SK-N-SH treated with all-trans-retinoic acid at 6 μM for 48 hours (cell line): ENCODE measurements around the gene SBK2.

ENCODE experiments used
- ARNTL ChIP-seq: fragments of 450-650 bp; formaldehyde crosslinking; IDR thresholded peaks from 2 replicates; pipeline ENCODE4 v1.5.0; 2020; ENCODE audit warnings: low read depth, mild to moderate bottlenecking, moderate library complexity, borderline replicate concordance
- CSRNP3 ChIP-seq: fragments of 250-450 bp; sonication (Bioruptor Pico); IDR thresholded peaks from 2 replicates; pipeline ENCODE4 v1.5.1; 2021; ENCODE audit warnings: mild to moderate bottlenecking, moderate library complexity
- GLIS3 ChIP-seq: fragments of 250-450 bp; sonication (Bioruptor Pico); IDR thresholded peaks from 2 replicates; pipeline ENCODE4 v1.5.0; 2020; ENCODE audit warnings: mild to moderate bottlenecking, moderate library complexity
- ISL1 ChIP-seq: fragments of 250-450 bp; sonication (Bioruptor Pico); IDR thresholded peaks from 2 replicates; pipeline ENCODE4 v2.1.2; 2022; ENCODE audit warnings: mild to moderate bottlenecking, moderate library complexity
- ZFP30 ChIP-seq: fragments of 450-650 bp; formaldehyde crosslinking; IDR thresholded peaks from 2 replicates; pipeline ENCODE4 v1.5.0; 2022; ENCODE audit warnings: mild to moderate bottlenecking, moderate library complexity
- ZNF70 ChIP-seq: fragments of 450-650 bp; formaldehyde crosslinking; IDR thresholded peaks from 2 replicates; pipeline ENCODE4 v1.5.0; 2020; ENCODE audit warnings: mild to moderate bottlenecking, moderate library complexity
- TF ChIP-seq, protein P1 (sequence below): fragments of 250-450 bp; sonication (Bioruptor Pico); IDR thresholded peaks from 2 replicates; pipeline ENCODE4 v1.5.1; 2020; ENCODE audit warnings: low read depth, mild to moderate bottlenecking, moderate library complexity

DNA sequence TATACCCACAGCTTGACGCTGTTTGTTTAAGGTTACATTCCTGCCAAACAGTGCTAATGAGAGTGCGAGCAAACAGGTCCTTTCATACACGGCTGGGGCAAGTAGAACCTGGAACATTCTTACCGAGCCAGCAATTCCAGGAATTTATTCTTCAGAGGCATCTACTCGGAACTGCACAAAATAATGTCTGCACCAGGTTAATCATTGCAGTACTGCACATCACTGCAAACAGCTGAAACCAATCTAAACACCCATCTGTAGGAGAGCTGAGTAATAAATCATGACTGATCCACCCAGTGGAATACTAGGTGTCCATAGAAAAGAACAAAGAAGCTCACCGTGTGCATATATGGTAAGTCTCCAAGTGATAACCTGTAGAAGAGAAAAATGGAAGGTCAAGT lies 44.9 kb upstream of the SBK2 start:
- no peak for TF ChIP-seq CSRNP3 (CRISPR knock-in tag)
- TF ChIP-seq ISL1 (CRISPR knock-in tag): no peak
- no peak for TF ChIP-seq ARNTL (CRISPR knock-in tag)
- TF ChIP-seq ZFP30 (CRISPR knock-in tag): no peak
- TF ChIP-seq, protein P1, sequence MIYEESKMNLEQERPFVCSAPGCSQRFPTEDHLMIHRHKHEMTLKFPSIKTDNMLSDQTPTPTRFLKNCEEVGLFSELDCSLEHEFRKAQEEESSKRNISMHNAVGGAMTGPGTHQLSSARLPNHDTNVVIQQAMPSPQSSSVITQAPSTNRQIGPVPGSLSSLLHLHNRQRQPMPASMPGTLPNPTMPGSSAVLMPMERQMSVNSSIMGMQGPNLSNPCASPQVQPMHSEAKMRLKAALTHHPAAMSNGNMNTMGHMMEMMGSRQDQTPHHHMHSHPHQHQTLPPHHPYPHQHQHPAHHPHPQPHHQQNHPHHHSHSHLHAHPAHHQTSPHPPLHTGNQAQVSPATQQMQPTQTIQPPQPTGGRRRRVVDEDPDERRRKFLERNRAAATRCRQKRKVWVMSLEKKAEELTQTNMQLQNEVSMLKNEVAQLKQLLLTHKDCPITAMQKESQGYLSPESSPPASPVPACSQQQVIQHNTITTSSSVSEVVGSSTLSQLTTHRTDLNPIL (CRISPR knock-in tag): no peak
- no peak for TF ChIP-seq GLIS3 (CRISPR knock-in tag)
- no peak for TF ChIP-seq ZNF70 (CRISPR knock-in tag)
